Measurements from ENCODE around the gene UGT2B7.

The UGT2B7 gene

DNA sequence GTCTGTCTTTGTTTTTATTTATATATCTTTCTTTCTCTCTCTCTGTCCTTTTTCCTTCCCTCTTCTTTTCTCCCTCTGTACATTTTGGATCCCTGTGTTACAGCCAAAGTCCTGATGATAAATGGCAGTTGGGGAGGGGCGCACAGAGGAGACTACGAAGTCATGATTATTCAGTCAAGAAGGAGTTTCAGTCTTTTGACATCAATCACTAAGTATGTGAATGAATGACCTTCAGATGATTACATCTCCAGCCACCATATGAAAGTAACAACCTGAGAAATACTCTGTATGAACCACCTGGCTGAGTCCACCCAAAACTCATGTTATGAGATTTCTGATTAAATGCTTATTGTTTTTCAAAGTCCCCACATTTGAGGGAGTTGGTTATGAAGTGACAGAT, 45.0 kb downstream of the UGT2B7 start:
- Mint-ChIP-seq H3K4me1 (ENCODE audit: low read depth in 2 of 2) (no peaks in the 10 kb centered on the region), H3K36me3 (ENCODE audit: insufficient read depth) (no peaks in the 10 kb centered on the region), H3K9me3 (peaks cover 0 to 2% of the 10 kb centered on the region in 2 donors), H3K27me3 (no peaks in the 10 kb centered on the region), H3K27ac (no peak overlapping the region), H3K4me3 (no peak overlapping the region)
- ATAC-seq (replicated peaks) (no peak), DNase-seq (no peak)

DNA sequence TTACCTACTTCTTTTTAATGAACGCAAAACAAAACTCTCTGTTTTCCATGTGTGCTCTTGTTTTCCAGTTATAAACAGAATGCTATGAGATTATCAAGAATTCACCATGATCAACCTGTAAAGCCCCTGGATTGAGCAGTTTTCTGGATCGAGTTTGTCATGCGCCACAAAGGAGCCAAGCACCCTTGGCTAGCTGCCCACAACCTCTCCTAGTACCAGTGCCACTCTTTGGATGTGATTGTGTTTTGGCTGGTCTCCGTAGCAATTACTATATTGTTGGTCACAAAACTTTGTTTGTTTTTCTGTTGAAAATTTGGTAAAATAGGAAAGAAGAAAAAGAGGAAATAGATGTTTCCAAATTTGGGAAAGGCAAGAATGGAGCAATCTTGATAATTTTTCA, 51.1 kb downstream of the UGT2B7 start:
- Mint-ChIP-seq H3K36me3 (ENCODE audit: insufficient read depth) (no peaks in the 10 kb centered on the region), H3K4me1 (ENCODE audit: low read depth in 2 of 2) (no peaks in the 10 kb centered on the region), H3K27ac (no peak overlapping the region), H3K4me3 (no peak overlapping the region), H3K27me3 (no peaks in the 10 kb centered on the region), H3K9me3 (no peaks in the 10 kb centered on the region)
- no peak for ATAC-seq (replicated peaks)
- DNase-seq = no peak

DNA sequence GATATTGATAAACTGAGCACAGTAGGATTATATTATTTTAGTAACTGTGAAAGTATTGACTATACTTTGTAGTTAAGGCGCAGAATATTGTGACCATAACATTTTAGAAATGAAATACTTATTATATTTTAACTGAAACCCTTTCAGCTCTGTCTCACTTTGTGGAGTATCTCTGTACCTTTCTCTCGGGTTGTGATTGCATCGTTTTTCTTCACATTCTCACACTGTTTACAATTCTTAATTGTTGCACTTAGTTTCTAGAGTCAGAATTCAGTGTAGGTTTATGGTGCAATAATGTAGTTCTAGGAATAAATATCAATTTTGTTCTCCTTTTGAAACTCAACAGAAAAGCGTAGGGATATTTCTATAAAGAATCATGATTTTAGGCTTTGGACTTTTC, 57.7 kb downstream of the UGT2B7 start:
- no peak for ATAC-seq (replicated peaks)
- DNase-seq = no peak
- Mint-ChIP-seq H3K9me3 (peaks cover 0 to 2% of the 10 kb centered on the region in 2 donors), H3K4me3 (no peak overlapping the region), H3K4me1 (ENCODE audit: low read depth in 2 of 2) (no peaks in the 10 kb centered on the region), H3K27ac (no peak overlapping the region), H3K36me3 (ENCODE audit: insufficient read depth) (no peaks in the 10 kb centered on the region), H3K27me3 (no peaks in the 10 kb centered on the region)

DNA sequence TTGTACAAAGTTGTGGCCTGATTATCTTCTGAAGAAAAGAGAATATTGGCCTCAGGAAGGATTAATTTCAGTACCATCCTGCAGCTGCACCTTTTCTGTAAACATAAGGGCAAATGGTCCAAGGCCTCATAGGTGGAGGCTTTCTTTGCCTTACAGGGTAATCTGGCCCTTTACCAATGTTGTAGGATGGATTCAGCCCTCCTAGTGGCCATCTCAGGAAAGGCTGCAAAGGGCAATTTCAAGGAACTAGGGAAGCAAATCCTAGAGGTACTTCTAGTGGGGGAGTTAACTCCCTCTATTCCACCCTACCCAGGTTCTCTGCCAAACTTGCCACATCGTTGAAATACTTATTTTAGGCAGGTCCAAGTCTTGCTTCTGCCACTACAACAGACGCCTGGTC, 60.6 kb downstream of the UGT2B7 start:
- no peak for DNase-seq
- Mint-ChIP-seq H3K9me3 (peaks cover 0 to 2% of the 10 kb centered on the region in 2 donors), H3K4me3 (no peak overlapping the region), H3K27me3 (no peaks in the 10 kb centered on the region), H3K27ac (no peak overlapping the region), H3K36me3 (ENCODE audit: insufficient read depth) (no peaks in the 10 kb centered on the region), H3K4me1 (ENCODE audit: low read depth in 2 of 2) (no peaks in the 10 kb centered on the region)
- ATAC-seq (replicated peaks) = no peak
